Choroid plexus epithelial cell (primary cell): ENCODE data around the gene ANTXRL.
"Not testable (repeated sequence)": the region's sequence is repeated elsewhere in the genome, so short reads cannot be mapped to it uniquely, and the experiment has no call there.

ENCODE experiments used
- DNase-seq: peaks from one replicate; pipeline ENCODE4 v3.0.0-alpha.2; 2010; ENCODE audit warnings: low read depth
- H3K4me3 ChIP-seq: 2 replicates; pipeline ENCODE4 v1.5.1; 2011; ENCODE audit warnings: low read depth, mild to moderate bottlenecking, control low read depth, low read length, moderate library complexity
- CTCF ChIP-seq: conservative IDR thresholded peaks from 2 replicates; pipeline ENCODE4 v1.5.1; 2011; ENCODE audit warnings: low read depth, mild to moderate bottlenecking, control low read depth, inconsistent platforms, low read length, moderate library complexity

The ANTXRL gene

GRCh38 chr10:46297406-46298204, 10.8 kb downstream of the ANTXRL start:
- DNase-seq, result no peak
- TF ChIP-seq CTCF, result no peak
- no peak overlapping the region for H3K4me3 ChIP-seq

GRCh38 chr10:46298477-46299285, 11.9 kb downstream of the ANTXRL start:
- H3K4me3 ChIP-seq, result no peak overlapping the region
- no peak for TF ChIP-seq CTCF
- DNase-seq, result no peak

- H3K4me3 ChIP-seq, result no peak overlapping the region
- no peak for TF ChIP-seq CTCF
- no peak for DNase-seq
Measured at GRCh38 chr10:46299286-46299535, 12.4 kb downstream of the ANTXRL start.

GRCh38 chr10:46299536-46300369, 13.0 kb downstream of the ANTXRL start:
- TF ChIP-seq CTCF, result no peak
- DNase-seq, result no peak
- H3K4me3 ChIP-seq, result no peak overlapping the region

- not testable (repeated sequence) for H3K4me3 ChIP-seq, DNase-seq
Measured at GRCh38 chr10:46300370-46300711, 13.5 kb downstream of the ANTXRL start.

GRCh38 chr10:46301056-46301645, 14.4 kb downstream of the ANTXRL start:
- no peak for DNase-seq
- TF ChIP-seq CTCF, result no peak

GRCh38 chr10:46301721-46302479, 15.1 kb downstream of the ANTXRL start:
- no peak for DNase-seq
- TF ChIP-seq CTCF, result no peak
- no peak overlapping the region for H3K4me3 ChIP-seq

More at GRCh38 chr10:46301056-46301645, 14.4 kb downstream of the ANTXRL start:
- no peak overlapping the region for H3K4me3 ChIP-seq

GRCh38 chr10:46302765-46303352, 16.1 kb downstream of the ANTXRL start:
- H3K4me3 ChIP-seq, DNase-seq: not testable (repeated sequence)
